ENCODE results near the gene C6orf136. TPM values are rescaled to one million over a fixed set of nuclear protein-coding genes. Genes with fewer than 3 reads are reported as not detected.

C6orf136 gene
- polyA plus RNA-seq, 3 donors: 2.0 to 18.4 (median 2.7) TPM

DNA sequence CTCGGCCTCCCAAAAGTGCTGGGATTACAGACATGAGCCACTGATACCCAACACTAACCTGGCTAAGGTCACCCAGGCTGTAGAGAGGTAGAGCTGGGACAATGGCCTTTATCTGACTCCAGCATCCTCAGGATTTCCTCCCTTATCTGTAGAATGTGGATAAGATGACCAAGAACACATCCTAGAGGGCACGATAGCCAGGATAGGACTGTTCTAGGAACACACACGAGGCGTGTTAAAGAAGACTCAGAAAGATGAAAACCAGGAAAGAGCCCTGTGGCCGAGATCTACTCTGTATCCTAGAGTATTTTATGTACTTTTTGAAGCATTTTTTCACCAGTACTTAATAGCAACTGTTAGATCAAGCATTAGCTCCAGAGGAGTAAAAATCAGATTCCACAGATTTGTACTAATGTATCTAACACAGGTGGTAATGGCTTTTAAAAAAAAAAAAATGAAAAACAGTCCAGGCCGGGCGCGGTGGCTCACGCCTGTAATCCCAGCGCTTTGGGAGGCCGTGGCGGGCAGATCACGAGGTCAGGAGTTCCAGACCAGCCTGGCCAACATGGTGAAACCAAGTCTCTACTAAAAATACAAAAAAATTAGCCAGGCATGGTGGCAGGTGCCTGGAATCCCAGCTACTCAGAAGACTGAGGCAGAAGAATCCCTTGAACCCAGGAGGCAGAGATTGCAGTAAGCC lies 47.2 kb upstream of the C6orf136 start:
- Histone ChIP-seq H3K9ac (ENCODE audit: insufficient read depth, low read length, poor library complexity, severe bottlenecking) (no peak overlapping the region), H3K4me2 (replicated peaks; ENCODE audit: extremely low read depth, low read length, poor library complexity, severe bottlenecking) (no peak overlapping the region), H4K20me1 (ENCODE audit: insufficient read depth, low read length) (peaks cover 63% of the 10 kb centered on the region), H3K27ac (ENCODE audit: low read depth in 1 of 2, low read length in 2 of 2) (no peak overlapping the region), H2AFZ (ENCODE audit: insufficient read depth, low read depth, low read length, poor library complexity, severe bottlenecking) (no peak overlapping the region), H3K4me3 (replicated peaks in 1 of 3; ENCODE audit: low read depth in 2 of 3, low read length in 3 of 3) (no peak overlapping the region), H3K4me1 (ENCODE audit: control insufficient read depth in 1 of 2, insufficient read depth in 2 of 2, low read length in 2 of 2) (no peaks in the 10 kb centered on the region), H3K36me3 (replicated peaks in 1 of 2; ENCODE audit: control insufficient read depth in 1 of 2, insufficient read depth in 2 of 2, low read length in 2 of 2) (peaks cover 45 to 55% of the 10 kb centered on the region in 2 donors), H3K9me3 (replicated peaks in 1 of 2; ENCODE audit: control insufficient read depth in 1 of 2, insufficient read depth in 1 of 2, low read length in 2 of 2) (no peaks in the 10 kb centered on the region), H3K27me3 (ENCODE audit: control insufficient read depth in 2 of 2, insufficient read depth in 2 of 2, low read length in 2 of 2) (no peaks in the 10 kb centered on the region), H3K79me2 (ENCODE audit: insufficient read depth, low read length) (peaks cover 6% of the 10 kb centered on the region)
- intact Hi-C loops (cut with micrococcal nuclease): loop anchor here (5.0 to 10.0 kb wide), 3 partner anchors 55 to 117 kb away; no protein-coding TSS in a partner anchor
- DNase-seq: no peak
- 100% methylated on average over 8 of the region's 13 CpGs for WGBS (ENCODE audit: insufficient coverage)
- no peak overlapping the region for H3K4me3 Mint-ChIP-seq
- peaks cover 42 to 55% of the 10 kb centered on the region in 2 donors for H3K36me3 Mint-ChIP-seq
- no peaks in the 10 kb centered on the region for H3K27me3 Mint-ChIP-seq (ENCODE audit: low read depth in 3 of 3)
- no peaks in the 10 kb centered on the region for H3K9me3 Mint-ChIP-seq
- TF ChIP-seq, protein P1, sequence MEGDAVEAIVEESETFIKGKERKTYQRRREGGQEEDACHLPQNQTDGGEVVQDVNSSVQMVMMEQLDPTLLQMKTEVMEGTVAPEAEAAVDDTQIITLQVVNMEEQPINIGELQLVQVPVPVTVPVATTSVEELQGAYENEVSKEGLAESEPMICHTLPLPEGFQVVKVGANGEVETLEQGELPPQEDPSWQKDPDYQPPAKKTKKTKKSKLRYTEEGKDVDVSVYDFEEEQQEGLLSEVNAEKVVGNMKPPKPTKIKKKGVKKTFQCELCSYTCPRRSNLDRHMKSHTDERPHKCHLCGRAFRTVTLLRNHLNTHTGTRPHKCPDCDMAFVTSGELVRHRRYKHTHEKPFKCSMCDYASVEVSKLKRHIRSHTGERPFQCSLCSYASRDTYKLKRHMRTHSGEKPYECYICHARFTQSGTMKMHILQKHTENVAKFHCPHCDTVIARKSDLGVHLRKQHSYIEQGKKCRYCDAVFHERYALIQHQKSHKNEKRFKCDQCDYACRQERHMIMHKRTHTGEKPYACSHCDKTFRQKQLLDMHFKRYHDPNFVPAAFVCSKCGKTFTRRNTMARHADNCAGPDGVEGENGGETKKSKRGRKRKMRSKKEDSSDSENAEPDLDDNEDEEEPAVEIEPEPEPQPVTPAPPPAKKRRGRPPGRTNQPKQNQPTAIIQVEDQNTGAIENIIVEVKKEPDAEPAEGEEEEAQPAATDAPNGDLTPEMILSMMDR (IDR thresholded peaks at IDR 0.05): no peak
- H3K27ac Mint-ChIP-seq: peak overlapping the region in 3 of 7 donors; percentile 10 to 40 (median 33)
- H3K4me1 Mint-ChIP-seq: peaks cover 4% of the 10 kb centered on the region

DNA sequence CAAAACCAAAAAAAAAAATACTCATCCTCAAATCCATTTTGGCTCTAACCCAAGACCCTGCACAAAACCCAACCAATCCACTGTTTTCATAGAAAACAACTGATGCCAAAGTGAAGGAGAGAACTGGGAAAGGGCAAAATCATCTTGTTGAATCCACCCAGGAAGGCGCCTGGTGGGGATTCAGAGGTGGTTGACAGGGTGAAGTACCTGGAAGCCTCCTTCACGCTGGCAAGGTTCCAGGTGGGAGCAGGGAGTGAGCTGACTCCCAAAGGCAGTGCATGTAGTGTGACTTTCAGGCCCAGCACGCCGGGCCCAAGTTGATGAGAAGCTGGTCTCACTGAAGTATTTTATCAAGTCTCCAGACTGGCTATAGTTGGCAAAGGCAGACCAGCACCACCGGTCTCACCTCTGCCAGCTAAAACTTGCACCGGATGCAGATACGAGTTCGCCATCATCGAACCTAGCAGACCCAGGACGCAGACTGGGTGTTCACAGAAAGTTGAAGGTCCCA lies 46.4 kb upstream of the C6orf136 start:
- no peak for DNase-seq
- Histone ChIP-seq H3K4me3 (replicated peaks in 1 of 3; ENCODE audit: low read depth in 2 of 3, low read length in 3 of 3) (no peak overlapping the region), H3K9ac (ENCODE audit: insufficient read depth, low read length, poor library complexity, severe bottlenecking) (no peak overlapping the region), H3K79me2 (ENCODE audit: insufficient read depth, low read length) (peaks cover 6% of the 10 kb centered on the region), H2AFZ (ENCODE audit: insufficient read depth, low read depth, low read length, poor library complexity, severe bottlenecking) (no peak overlapping the region), H4K20me1 (ENCODE audit: insufficient read depth, low read length) (peaks cover 70% of the 10 kb centered on the region), H3K4me1 (ENCODE audit: control insufficient read depth in 1 of 2, insufficient read depth in 2 of 2, low read length in 2 of 2) (no peaks in the 10 kb centered on the region), H3K9me3 (replicated peaks in 1 of 2; ENCODE audit: control insufficient read depth in 1 of 2, insufficient read depth in 1 of 2, low read length in 2 of 2) (no peaks in the 10 kb centered on the region), H3K36me3 (replicated peaks in 1 of 2; ENCODE audit: control insufficient read depth in 1 of 2, insufficient read depth in 2 of 2, low read length in 2 of 2) (peaks cover 51 to 55% of the 10 kb centered on the region in 2 donors), H3K27ac (ENCODE audit: low read depth in 1 of 2, low read length in 2 of 2) (no peak overlapping the region), H3K4me2 (replicated peaks; ENCODE audit: extremely low read depth, low read length, poor library complexity, severe bottlenecking) (no peak overlapping the region), H3K27me3 (ENCODE audit: control insufficient read depth in 2 of 2, insufficient read depth in 2 of 2, low read length in 2 of 2) (no peaks in the 10 kb centered on the region)
- TF ChIP-seq, protein P1 (IDR thresholded peaks at IDR 0.05): no peak
- Mint-ChIP-seq H3K27me3 (ENCODE audit: low read depth in 3 of 3) (no peaks in the 10 kb centered on the region), H3K27ac (peak overlapping the region in 2 of 7 donors; percentile 1 to 80), H3K36me3 (peaks cover 46 to 55% of the 10 kb centered on the region in 2 donors), H3K9me3 (no peaks in the 10 kb centered on the region), H3K4me3 (no peak overlapping the region), H3K4me1 (peaks cover 4% of the 10 kb centered on the region)
- intact Hi-C loops (cut with micrococcal nuclease): no loop called here
- 97% methylated on average over 8 of the region's 10 CpGs for WGBS (ENCODE audit: insufficient coverage)
